H9 (cell line): ENCODE results near the gene ILK. TPM values are rescaled to one million over a fixed set of nuclear protein-coding genes. Genes with fewer than 3 reads are reported as not detected.

ENCODE experiments used
- DNase-seq: peaks from one replicate; pipeline ENCODE4 v3.0.0-alpha.2; 2017
- H2AFZ ChIP-seq: one replicate; pipeline ENCODE4 v1.6.1; 2013; ENCODE audit warnings: mild to moderate bottlenecking, low read length, control low read depth, moderate library complexity
- H2AK5ac ChIP-seq: 2 replicates; pipeline ENCODE4 v1.6.1; 2013; ENCODE audit warnings: low read length, control low read depth, mixed read lengths; ENCODE audit not compliant: insufficient read length
- H2BK120ac ChIP-seq: one replicate; pipeline ENCODE4 v1.6.1; 2013; ENCODE audit warnings: low read depth, mild to moderate bottlenecking, low read length, control low read depth, inconsistent platforms; ENCODE audit not compliant: poor library complexity, severe bottlenecking
- H2BK12ac ChIP-seq: 2 replicates; pipeline ENCODE4 v1.6.1; 2013; ENCODE audit warnings: low read length, control low read depth, mixed read lengths, low read depth; ENCODE audit not compliant: insufficient read length
- H2BK15ac ChIP-seq: 2 replicates; pipeline ENCODE4 v1.6.1; 2013; ENCODE audit warnings: low read depth, low read length, control low read depth
- H2BK20ac ChIP-seq: one replicate; pipeline ENCODE4 v1.6.1; 2013; ENCODE audit warnings: low read depth, mild to moderate bottlenecking, low read length, control low read depth, inconsistent platforms; ENCODE audit not compliant: poor library complexity, severe bottlenecking
- H2BK5ac ChIP-seq: 2 replicates; pipeline ENCODE4 v1.6.1; 2013; ENCODE audit warnings: low read length, control low read depth, mixed read lengths; ENCODE audit not compliant: insufficient read length
- H3K14ac ChIP-seq: 2 replicates; pipeline ENCODE4 v1.6.1; 2013; ENCODE audit warnings: low read length, control low read depth; ENCODE audit not compliant: insufficient read depth
- H3K18ac ChIP-seq: 2 replicates; pipeline ENCODE4 v1.6.1; 2013; ENCODE audit warnings: low read depth, mild to moderate bottlenecking, mixed read lengths, low read length, control low read depth; ENCODE audit not compliant: insufficient read length
- H3K23ac ChIP-seq: 2 replicates; pipeline ENCODE4 v1.6.1; 2013; ENCODE audit warnings: low read length, control low read depth, mixed read lengths, low read depth; ENCODE audit not compliant: insufficient read length
- H3K23me2 ChIP-seq: 2 replicates; pipeline ENCODE4 v1.6.1; 2013; ENCODE audit warnings: low read depth, mild to moderate bottlenecking, mixed read lengths, low read length, control low read depth; ENCODE audit not compliant: insufficient read length, poor library complexity, severe bottlenecking
- H3K27ac ChIP-seq: 2 replicates; pipeline ENCODE4 v1.5.1; 2013; ENCODE audit warnings: low read length, control low read depth, mixed read lengths, low read depth; ENCODE audit not compliant: insufficient read length
- H3K27me3 ChIP-seq: 2 replicates; pipeline ENCODE4 v1.6.1; 2013; ENCODE audit warnings: low read length, control low read depth, inconsistent platforms; ENCODE audit not compliant: insufficient read depth
- H3K4ac ChIP-seq: 2 replicates; pipeline ENCODE4 v1.6.1; 2013; ENCODE audit warnings: low read depth, mild to moderate bottlenecking, control low read depth, inconsistent platforms, low read length, moderate library complexity
- H3K4me1 ChIP-seq: 2 replicates; pipeline ENCODE4 v1.6.1; 2013; ENCODE audit warnings: low read length, control low read depth, inconsistent platforms; ENCODE audit not compliant: insufficient read depth
- H3K4me2 ChIP-seq: 2 replicates; pipeline ENCODE4 v1.6.1; 2013; ENCODE audit warnings: low read length, control low read depth, mixed read lengths; ENCODE audit not compliant: insufficient read length, insufficient read depth
- H3K56ac ChIP-seq: 2 replicates; pipeline ENCODE4 v1.6.1; 2013; ENCODE audit warnings: low read depth, mild to moderate bottlenecking, mixed read lengths, low read length, control low read depth; ENCODE audit not compliant: insufficient read length
- H3K79me1 ChIP-seq: 2 replicates; pipeline ENCODE4 v1.6.1; 2013; ENCODE audit warnings: low read depth, mild to moderate bottlenecking, moderate library complexity, low read length, control low read depth, inconsistent platforms; ENCODE audit not compliant: insufficient read depth, poor library complexity, severe bottlenecking
- H3K79me2 ChIP-seq: 2 replicates; pipeline ENCODE4 v1.6.1; 2013; ENCODE audit warnings: low read length, control low read depth, inconsistent platforms; ENCODE audit not compliant: insufficient read depth
- H3K9ac ChIP-seq: 2 replicates; pipeline ENCODE4 v1.6.1; 2013; ENCODE audit warnings: low read length, control low read depth, mixed read lengths; ENCODE audit not compliant: insufficient read length; ENCODE audit errors: extremely low read depth
- H3K9me3 ChIP-seq: one replicate; pipeline ENCODE4 v1.6.1; 2013; ENCODE audit warnings: low read depth, low read length, inconsistent platforms; ENCODE audit not compliant: control insufficient read depth
- H3T11ph ChIP-seq: one replicate; pipeline ENCODE4 v1.6.1; 2013; ENCODE audit warnings: mild to moderate bottlenecking, low read length, control low read depth, inconsistent platforms
- H4K20me1 ChIP-seq: one replicate; pipeline ENCODE4 v1.6.1; 2013; ENCODE audit not compliant: control insufficient read depth, insufficient read length, insufficient read depth
- H4K5ac ChIP-seq: 2 replicates; pipeline ENCODE4 v1.6.1; 2013; ENCODE audit warnings: low read depth, mild to moderate bottlenecking, mixed read lengths, low read length, control low read depth; ENCODE audit not compliant: insufficient read length
- H4K8ac ChIP-seq: replicated peaks from 2 replicates; pipeline ENCODE4 v1.6.1; 2013; ENCODE audit warnings: low read length, control low read depth, mixed read lengths, low read depth; ENCODE audit not compliant: insufficient read length
- H4K91ac ChIP-seq: 2 replicates; pipeline ENCODE4 v1.6.1; 2013; ENCODE audit warnings: low read depth, mild to moderate bottlenecking, moderate library complexity, mixed read lengths, low read length, control low read depth; ENCODE audit not compliant: insufficient read length
- H3K27ac Mint-ChIP-seq, 3 experiments: 2 replicates in 2 of 3; 3 replicates in 1 of 3; pipeline ENCODE4 v1.8.0; 2020 to 2021; ENCODE audit warnings: mixed read lengths in 3 of 3, mild to moderate bottlenecking in 1 of 3, moderate library complexity in 1 of 3
- H3K27me3 Mint-ChIP-seq: 2 replicates; pipeline ENCODE4 v1.8.0; 2021; ENCODE audit warnings: low read depth, mild to moderate bottlenecking, moderate library complexity, mixed read lengths
- H3K36me3 Mint-ChIP-seq, 3 experiments: 2 replicates in 2 of 3; 3 replicates in 1 of 3; pipeline ENCODE4 v1.8.0; 2020 to 2021; ENCODE audit warnings: low read depth in 3 of 3, mixed read lengths in 3 of 3; ENCODE audit not compliant: insufficient read depth in 1 of 3
- H3K4me1 Mint-ChIP-seq, 2 experiments: 2 replicates each; pipeline ENCODE4 v1.8.0; 2020; ENCODE audit warnings: mixed read lengths in 2 of 2
- H3K4me3 Mint-ChIP-seq, 2 experiments: 2 replicates in 1 of 2; 3 replicates in 1 of 2; pipeline ENCODE4 v1.8.0; 2020 to 2021; ENCODE audit warnings: mild to moderate bottlenecking in 2 of 2, mixed read lengths in 2 of 2, moderate library complexity in 1 of 2
- H3K9me3 Mint-ChIP-seq, 2 experiments: 2 replicates in 1 of 2; 3 replicates in 1 of 2; pipeline ENCODE4 v1.8.0; 2020; ENCODE audit warnings: mild to moderate bottlenecking in 2 of 2, mixed read lengths in 2 of 2, moderate library complexity in 1 of 2
- WGBS: extraction: QIAGEN DNeasy Blood & Tissue Kit; methylation state at CpG from one replicate; pipeline ENCODE4 v1.1.7; 2013; ENCODE audit warnings: missing lambda C conversion rate, low lambda C conversion rate, mixed read lengths; ENCODE audit not compliant: insufficient read length; ENCODE audit errors: extremely low coverage; 5-methylcytosine and 5-hydroxymethylcytosine counted together
- total RNA-seq: library from RNA; stranded (reverse); gene quantifications from 2 replicates; pipeline ENCODE4 v1.2.1, GENCODE V29; 2021
- TF ChIP-seq, protein P1 (sequence below): fragments of 200-600 bp; sonication (generic); conservative IDR thresholded peaks from 3 replicates; pipeline ENCODE4 v1.8.0; 2021; ENCODE audit warnings: antibody characterized with exemption, mild to moderate bottlenecking

The ILK gene
- total RNA-seq, 1 experiment from 2014 or later, result 100 TPM

DNA sequence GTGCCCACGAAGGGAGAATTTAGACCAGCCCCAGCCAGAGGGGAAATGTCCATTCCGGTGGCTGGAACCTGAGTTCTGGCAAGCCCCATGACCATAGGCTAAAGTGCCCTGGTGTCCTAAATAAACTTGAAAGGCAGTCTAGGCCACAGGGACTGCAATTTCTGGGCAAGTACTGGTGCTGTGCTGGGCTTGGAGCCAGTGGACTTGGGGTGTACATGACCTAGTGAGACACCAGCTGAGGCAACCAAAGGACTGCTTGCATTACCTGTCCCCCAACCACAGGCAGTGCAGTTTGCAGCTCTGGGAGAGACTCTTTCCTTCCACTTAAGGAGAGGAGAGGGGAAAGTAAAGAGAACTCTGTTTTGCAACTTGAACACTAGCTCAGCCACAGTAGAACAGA, 23.9 kb upstream of the ILK start:
- Histone ChIP-seq H3K23me2 (no peaks in the 10 kb centered on the region), H2BK12ac (no peak overlapping the region), H2BK120ac (no peak overlapping the region), H2BK15ac (no peak overlapping the region), H2AFZ (no peak overlapping the region), H3T11ph (no peak overlapping the region), H3K9ac (no peak overlapping the region), H3K4ac (no peak overlapping the region), H3K27ac (no peak overlapping the region), H3K27me3 (no peaks in the 10 kb centered on the region), H3K56ac (no peak overlapping the region), H3K18ac (no peak overlapping the region), H2BK5ac (no peak overlapping the region), H4K20me1 (no peaks in the 10 kb centered on the region), H4K8ac (no peak overlapping the region), H4K5ac (no peak overlapping the region), H4K91ac (no peak overlapping the region), H3K14ac (no peak overlapping the region), H3K79me2 (no peaks in the 10 kb centered on the region), H2AK5ac (no peak overlapping the region), H3K4me2 (no peak overlapping the region), H3K23ac (no peak overlapping the region), H3K79me1 (no peaks in the 10 kb centered on the region), H3K9me3 (no peaks in the 10 kb centered on the region), H3K4me1 (no peaks in the 10 kb centered on the region), H2BK20ac (no peak overlapping the region)
- peaks cover 12 to 13% of the 10 kb centered on the region in 2 experiments; a peak in 4 of 5 replicates for H3K9me3 Mint-ChIP-seq
- H3K4me3 Mint-ChIP-seq, result no peak overlapping the region
- no peaks in the 10 kb centered on the region for H3K4me1 Mint-ChIP-seq
- peaks cover 2 to 7% (median 7%) of the 10 kb centered on the region in 3 experiments; a peak in 3 of 7 replicates for H3K36me3 Mint-ChIP-seq
- no peak overlapping the region for H3K27ac Mint-ChIP-seq
- DNase-seq, result no peak
- no CpG with 5 or more reads among the region's 2 CpGs for WGBS
- TF ChIP-seq, protein P1, sequence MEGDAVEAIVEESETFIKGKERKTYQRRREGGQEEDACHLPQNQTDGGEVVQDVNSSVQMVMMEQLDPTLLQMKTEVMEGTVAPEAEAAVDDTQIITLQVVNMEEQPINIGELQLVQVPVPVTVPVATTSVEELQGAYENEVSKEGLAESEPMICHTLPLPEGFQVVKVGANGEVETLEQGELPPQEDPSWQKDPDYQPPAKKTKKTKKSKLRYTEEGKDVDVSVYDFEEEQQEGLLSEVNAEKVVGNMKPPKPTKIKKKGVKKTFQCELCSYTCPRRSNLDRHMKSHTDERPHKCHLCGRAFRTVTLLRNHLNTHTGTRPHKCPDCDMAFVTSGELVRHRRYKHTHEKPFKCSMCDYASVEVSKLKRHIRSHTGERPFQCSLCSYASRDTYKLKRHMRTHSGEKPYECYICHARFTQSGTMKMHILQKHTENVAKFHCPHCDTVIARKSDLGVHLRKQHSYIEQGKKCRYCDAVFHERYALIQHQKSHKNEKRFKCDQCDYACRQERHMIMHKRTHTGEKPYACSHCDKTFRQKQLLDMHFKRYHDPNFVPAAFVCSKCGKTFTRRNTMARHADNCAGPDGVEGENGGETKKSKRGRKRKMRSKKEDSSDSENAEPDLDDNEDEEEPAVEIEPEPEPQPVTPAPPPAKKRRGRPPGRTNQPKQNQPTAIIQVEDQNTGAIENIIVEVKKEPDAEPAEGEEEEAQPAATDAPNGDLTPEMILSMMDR, result no peak
- H3K27me3 Mint-ChIP-seq, result no peaks in the 10 kb centered on the region
